Stimulated activated CD4-positive, alpha-beta T cell treated with anti-CD3 and anti-CD28 coated beads, TNF-alpha, amount 100 ng/mL, for 24 hours (primary cell): ENCODE data around the gene KIF26B.
"Not testable (repeated sequence)": the region's sequence is repeated elsewhere in the genome, so short reads cannot be mapped to it uniquely, and the experiment has no call there.

Experiments used
- DNase-seq, 3 experiments: peaks; one replicate each; pipeline ENCODE4 v3.0.0-alpha.2; 2020; ENCODE audit warnings: low read depth in 3 of 3

KIF26B gene

DNA sequence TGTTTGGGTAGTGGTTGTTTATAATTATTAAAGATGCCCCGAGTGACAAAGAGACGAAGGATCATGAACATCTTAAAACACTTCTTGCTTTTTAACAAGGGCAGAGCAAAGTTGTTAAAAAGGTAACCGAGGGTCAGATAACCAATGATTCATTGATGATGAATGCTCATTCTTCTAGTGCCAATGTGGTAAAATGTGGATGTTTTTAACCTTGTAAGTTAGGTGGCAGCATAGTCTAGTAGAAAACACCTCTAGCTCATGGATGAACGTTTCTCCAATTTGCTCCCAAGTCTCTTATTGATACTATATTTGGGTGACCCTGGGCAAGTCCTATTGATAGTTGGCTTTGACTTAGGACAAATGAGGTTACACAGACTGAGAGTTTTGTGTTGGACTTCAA, 167.9 kb downstream of the KIF26B start:
- DNase-seq: no peak

- not testable (repeated sequence) for DNase-seq
These were observed 169.0 kb downstream of the KIF26B start for GRCh38 chr1:245323765-245324164.

GRCh38 chr1:245325922-245326795, 171.4 kb downstream of the KIF26B start:
- DNase-seq: no peak

DNA sequence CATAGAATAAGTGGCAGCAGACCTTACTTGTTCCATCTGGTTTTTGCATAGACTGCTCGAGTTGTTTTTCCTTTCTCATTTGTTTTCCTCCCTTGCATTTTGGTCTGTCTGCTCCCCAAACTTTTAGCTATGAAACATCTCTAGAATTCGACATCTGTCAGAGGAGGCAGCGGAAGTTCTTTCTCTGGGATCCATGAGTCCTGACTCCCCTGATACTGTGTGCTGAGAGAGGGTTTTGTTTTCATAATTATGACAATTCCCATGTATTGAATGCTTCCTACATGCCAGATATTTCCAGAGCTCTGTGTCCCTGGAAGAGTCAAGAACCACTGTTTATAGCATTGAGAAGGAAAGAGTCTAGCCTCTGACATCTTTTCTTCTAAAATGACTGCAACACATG, 172.6 kb downstream of the KIF26B start:
- no peak for DNase-seq

DNA sequence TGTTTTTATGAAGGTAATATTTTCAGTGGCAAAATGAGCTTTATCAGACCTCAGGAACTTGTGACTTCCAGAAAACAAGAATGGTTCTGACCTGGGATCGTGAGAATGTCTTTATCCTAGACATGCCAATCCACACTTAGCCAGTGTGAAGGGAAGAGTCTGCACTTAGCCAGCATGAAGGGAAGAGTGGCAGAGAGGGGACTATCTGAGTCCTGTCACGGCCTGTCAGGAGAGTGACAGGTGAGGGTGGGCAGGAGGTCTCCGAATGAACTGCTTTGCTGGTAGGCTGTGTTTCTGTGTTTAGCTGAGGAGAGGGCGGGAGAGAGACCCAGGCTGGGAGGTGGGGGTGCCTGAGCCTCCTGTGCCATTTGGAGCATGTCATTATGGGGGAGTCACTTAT, 173.1 kb downstream of the KIF26B start:
- DNase-seq: no peak

DNA sequence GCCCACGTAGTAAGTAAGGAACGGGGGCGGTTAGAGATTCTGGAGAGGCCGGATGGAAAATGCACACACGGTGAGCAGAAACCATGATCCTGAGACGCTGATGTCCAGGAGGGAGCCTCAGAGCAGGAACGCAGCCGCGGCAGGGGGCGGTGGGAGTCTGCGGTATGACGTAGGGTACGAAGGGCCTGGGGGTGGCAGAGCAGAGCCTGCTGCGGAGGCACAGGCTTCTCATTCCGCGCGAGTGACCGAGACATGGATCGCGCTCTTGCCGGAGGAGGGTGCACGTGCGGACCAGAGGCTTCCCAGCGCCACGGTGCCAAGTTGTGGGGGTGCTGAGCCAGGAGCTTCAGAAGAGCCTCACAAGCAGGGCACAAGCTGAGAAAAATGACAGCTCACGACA, 176.2 kb downstream of the KIF26B start:
- no peak for DNase-seq

GRCh38 chr1:245332085-245332484, 177.3 kb downstream of the KIF26B start:
- DNase-seq: no peak

DNA sequence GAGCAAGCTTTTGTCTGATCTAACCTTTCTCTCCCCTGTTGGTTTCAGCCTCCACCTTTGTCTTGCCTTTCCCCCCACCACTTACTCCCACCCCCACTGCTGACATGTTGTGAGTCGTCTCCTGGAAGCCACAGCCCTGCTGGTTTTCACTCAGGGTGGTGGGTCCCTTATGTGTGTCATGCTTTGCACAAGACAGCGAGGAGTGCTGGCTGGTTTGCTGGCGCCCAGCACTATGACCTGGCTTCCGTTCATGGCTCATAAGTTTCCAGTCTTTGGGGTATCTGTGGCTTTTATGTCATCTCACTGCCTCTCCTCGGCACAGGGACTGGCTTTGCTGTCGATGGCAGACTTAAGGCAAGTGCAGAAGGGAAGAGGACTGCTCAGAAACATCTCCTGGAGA, 177.7 kb downstream of the KIF26B start:
- peak in 2 of 3 experiments; percentile 9 to 33 for DNase-seq

GRCh38 chr1:245334235-245334634, 179.4 kb downstream of the KIF26B start:
- no peak for DNase-seq

DNA sequence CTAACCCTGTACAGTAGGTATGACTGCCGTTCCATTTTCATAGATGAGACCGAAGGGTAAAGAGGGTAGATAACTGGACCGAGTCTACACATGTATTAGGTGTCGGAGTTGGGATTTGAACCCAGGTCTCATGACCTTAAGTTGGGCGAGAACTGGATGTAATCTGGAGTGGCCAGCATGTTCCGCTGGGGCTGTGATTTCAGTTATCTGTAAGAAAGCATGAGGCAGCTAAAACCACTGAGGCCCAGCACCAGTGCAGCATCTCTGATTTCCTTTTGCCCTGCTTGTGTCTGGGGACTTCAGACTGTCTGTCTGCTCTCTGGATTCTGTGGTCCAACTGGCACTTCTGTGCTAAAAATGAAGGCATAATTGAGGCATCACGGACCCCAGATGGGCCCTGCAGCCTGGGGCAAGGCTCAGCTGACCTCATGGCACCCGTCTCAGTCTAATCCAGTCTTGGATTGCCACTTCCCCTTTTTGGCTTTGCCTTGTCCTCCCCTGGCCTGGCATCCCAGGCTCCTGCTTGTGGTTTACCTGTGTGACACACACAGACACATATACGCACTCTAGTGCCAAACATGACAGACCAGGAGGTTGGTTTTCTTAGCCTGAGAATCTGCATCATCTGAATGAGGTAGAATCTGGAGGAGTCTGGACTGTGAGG, 180.2 kb downstream of the KIF26B start:
- DNase-seq: no peak

GRCh38 chr1:245335684-245336083, 180.9 kb downstream of the KIF26B start:
- DNase-seq: not testable (repeated sequence)

DNA sequence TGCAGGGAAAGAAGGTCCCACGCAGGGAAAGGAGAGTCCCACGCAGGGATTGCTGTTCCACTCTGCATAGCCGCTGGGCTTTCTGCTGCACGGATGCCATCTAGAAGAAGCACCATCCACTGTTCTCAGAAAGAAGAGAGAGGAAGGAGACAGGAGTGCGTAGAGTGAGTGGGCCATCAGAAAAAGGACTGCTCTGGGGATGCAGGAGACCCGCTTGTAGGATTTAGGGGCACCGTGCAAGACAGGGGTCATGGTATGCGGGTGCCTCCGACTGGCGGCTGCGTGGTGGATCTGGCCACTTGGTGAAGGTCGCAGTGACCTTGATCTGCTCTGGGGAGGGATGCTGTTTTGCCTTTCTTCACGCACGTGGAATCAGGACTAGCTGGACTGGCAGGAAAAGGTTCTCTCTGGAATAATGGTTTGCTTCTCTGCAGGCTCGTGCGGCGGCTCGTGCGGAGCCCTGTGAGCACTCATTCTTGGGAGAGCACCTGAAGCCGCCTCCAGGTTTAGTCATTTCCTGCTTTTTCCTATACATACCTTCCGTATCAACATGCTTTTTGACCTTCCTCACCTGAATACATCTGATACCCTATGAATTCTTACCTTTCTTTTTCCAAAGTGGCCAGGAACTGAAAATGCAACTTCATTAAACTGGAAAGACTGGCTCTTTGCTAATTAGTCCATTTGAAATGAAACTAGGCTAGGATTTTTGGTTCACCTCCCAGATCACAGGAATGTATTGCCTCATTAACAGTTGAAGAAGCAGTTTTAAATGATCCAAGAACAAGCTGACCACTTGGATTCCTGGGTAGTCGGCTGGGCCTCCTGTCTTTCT, 181.6 kb downstream of the KIF26B start:
- no peak for DNase-seq

DNA sequence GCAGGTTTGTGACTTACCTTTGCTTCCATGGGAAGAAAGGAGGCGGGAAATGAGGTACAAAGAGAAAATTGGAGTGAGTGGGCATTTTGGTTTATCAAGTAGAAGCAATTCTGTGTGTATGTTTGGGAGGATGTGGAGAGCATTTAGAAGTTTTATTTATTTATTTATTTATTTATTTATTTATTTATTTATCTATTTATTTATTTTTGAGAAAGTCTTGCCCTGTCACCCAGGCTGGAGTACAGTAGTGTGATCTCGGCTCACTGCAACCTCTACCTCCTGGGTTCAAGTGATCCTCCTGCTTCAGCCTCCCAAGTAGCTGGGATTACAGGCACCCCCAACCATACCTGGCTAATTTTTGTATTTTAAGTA, 182.2 kb downstream of the KIF26B start:
- DNase-seq: not testable (repeated sequence)

DNA sequence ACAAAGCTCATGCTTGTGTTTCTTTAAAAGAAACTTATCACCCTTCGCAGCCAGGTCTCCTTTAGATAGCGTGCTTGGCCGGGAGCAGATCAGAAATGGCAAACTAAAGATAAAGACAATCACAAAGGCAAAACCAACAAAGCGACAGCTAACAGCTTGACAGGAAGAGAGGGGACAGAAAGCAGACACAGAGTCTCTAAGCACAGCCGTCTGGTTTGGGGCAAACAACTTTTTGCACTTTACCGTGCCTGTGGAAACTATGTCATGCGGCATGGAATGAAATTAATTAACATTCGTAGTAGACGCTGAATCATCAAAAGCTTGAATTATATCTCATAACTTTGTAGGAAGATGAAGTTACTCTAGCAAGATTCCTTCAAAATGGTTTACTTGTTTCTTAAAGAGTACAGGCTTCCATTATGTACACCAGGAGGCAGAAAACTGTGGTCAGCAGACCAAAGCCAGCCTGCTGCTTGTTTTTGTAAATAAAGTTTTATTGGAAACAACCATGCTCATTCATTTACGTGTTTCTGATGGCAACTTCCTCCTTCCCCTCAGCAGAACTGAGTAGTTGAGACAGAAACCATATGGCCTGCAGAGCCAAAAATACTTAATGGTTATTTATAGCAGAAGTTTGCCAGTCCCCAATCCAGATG, 183.2 kb downstream of the KIF26B start:
- no peak for DNase-seq

GRCh38 chr1:245338485-245338877, 183.7 kb downstream of the KIF26B start:
- no peak for DNase-seq

GRCh38 chr1:245341743-245342142, 187.0 kb downstream of the KIF26B start:
- DNase-seq: no peak

DNA sequence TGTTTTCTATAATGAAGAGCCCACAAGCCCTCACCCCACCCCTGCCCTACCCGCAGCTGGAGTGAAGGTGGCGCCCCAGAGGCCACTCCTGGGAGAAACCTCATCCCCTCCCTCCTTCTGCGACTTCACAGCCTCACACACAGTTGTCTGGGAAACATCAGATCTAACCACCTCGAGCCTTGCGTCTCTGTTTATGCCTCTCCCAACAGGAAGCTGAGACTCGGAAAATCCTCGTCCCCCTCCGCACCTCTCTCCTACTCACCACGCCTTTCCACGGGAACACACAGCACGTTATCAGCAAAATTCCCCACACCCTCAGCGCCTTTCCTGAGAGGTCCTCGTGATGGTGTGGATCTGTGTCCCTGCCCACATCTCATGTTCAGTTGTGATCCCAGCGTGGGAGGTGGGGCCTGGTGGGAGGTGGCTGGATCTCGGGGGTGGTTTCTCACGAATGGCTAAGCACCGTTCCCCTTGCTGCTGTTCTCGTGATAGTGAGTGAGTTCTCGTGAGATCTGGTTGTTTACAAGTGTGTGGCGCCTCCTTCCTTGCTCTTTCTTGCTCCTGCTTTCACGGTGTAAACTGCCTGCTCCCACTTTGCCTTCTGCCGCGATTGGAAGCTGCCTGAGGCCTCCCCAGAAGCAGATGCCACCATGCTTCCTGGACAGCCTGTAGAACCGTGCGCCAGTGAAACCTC, 190.6 kb downstream of the KIF26B start:
- DNase-seq: no peak

DNA sequence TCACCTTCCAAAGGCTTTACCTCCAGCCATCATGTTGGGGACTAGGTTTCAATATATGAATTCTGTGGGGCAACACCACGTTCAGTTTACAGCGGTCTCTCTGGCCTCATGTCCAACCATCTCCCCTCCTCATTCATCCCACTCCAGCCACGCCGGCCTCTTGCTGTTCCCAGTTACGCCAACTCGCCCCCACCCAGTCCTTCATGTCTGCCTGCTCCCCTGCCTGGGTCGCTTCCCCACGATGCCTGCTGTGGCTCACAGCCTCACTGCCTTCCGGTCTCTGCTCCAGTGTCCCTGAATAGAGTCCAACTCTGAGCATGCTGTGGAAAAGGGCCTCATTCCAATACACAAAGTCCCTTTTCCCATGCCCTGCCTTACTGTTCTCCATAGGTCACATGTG, 193.8 kb downstream of the KIF26B start:
- no peak for DNase-seq

GRCh38 chr1:245353411-245353810, 198.6 kb downstream of the KIF26B start:
- no peak for DNase-seq

DNA sequence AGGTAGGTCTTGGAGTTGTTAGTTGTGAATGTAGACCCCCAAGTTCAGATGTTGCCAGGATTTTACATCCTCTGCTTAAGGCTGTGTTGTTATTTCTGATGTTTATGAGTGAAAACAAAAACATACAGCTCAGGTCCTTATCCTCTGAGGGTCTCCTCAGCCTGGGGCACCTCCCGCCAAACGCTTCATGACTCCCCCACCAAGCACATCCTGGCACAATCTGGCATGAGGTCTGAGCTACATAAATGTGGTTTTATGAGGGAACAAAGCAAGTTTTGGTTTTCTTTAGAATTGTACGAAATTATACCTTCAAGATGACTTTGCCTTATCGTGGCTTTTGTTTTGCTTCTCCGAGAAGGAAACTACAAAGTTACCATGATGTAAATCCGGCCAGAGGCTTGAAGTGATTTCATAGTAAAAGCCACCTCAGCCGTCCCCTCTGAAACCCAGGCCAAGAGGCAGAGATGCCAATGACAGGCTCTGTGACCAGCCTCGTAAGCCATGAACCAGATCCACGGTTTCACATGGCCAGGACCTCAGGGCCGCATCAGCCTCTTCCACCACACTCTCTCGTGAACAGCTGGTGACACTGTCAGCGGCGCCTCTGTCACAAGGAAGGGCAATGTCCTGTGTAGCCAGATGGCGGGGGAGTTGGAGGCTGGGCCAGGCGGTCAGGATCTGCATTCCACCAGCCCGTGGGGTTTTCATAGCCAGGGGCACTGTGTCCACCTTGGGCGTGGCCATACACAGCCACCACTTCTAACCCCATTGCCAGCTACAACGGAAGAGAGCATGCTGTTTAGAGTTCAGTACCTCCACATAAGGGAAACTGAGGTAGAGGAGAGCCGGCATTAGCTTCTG, 199.4 kb downstream of the KIF26B start:
- DNase-seq: no peak
